AG04449 (cell line): ENCODE data around the gene TAF10.

Experiments used
- CTCF ChIA-PET: fragments of 350-600 bp; formaldehyde crosslinking; extraction: SDS; loops from one replicate; lab custom pipeline; 2021; ENCODE audit warnings: antibody characterized with exemption; lab: Yijun Ruan, JAX
- POLR2A ChIA-PET: fragments of 400-600, 350-600 bp; formaldehyde crosslinking; extraction: SDS; loops from one replicate; lab custom pipeline; 2020; ENCODE audit warnings: antibody characterized with exemption, inconsistent platforms; lab: Yijun Ruan, JAX
- DNase-seq: peaks from one replicate; pipeline ENCODE4 v3.0.0-alpha.2; 2010; ENCODE audit warnings: low read depth, low spot score
- H3K4me3 ChIP-seq: 2 replicates; pipeline ENCODE4 v1.5.1; 2011; ENCODE audit warnings: low read depth, mild to moderate bottlenecking, control low read depth, low read length
- TF ChIP-seq, protein P1 (sequence below): IDR thresholded peaks from one replicate; pipeline ENCODE4 v1.5.1; 2011; ENCODE audit warnings: mild to moderate bottlenecking, moderate library complexity, low read length, control low read depth, inconsistent platforms; ENCODE audit not compliant: insufficient read depth; ENCODE audit errors: missing control alignments

The TAF10 gene

DNA sequence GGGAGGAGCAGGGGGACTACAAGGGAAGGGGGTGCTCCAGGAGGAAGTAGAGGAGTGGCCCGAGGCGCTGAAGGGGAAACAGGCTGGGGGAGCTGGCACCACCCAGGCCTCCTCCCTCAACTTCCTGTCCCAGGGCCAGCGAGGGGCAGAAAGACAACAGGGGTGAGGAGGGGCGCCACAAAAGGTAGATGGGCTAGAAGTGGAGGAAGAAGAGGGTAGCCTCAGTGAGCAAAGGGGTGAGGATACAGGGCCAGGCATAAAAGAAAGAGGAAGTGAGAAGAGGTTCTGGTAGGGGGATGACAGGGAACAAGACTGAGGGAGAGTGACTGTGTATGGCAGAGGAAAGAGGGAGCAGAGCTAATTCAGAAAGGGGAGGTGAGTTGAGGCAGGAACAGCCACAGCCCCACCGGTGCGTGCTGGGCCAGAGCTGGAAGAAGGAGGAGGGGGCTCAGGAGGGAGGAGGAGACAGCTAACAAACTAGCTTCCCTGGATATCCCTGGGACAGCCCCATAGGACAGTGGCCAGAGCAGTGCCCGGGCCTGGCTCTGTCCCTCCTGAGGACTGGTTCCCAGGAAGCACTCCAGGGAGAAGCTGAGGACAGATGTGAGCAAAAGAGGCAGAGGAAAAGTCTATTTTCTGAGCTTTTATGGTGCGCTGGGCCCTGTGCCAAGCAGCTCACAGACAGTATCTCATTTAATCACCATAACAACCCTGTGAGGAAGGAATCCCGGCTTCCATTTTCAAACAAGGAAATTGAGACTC lies 35.1 kb upstream of the TAF10 start:
- POLR2A ChIA-PET: interaction anchor here (0.6 to 1.6 kb wide), 4 partner anchors 12 to 1000 kb away, joined by 3 to 7 read pairs (median 4); partner anchors contain the start of genes TAF10 and TPP1
- TF ChIP-seq, protein P1, sequence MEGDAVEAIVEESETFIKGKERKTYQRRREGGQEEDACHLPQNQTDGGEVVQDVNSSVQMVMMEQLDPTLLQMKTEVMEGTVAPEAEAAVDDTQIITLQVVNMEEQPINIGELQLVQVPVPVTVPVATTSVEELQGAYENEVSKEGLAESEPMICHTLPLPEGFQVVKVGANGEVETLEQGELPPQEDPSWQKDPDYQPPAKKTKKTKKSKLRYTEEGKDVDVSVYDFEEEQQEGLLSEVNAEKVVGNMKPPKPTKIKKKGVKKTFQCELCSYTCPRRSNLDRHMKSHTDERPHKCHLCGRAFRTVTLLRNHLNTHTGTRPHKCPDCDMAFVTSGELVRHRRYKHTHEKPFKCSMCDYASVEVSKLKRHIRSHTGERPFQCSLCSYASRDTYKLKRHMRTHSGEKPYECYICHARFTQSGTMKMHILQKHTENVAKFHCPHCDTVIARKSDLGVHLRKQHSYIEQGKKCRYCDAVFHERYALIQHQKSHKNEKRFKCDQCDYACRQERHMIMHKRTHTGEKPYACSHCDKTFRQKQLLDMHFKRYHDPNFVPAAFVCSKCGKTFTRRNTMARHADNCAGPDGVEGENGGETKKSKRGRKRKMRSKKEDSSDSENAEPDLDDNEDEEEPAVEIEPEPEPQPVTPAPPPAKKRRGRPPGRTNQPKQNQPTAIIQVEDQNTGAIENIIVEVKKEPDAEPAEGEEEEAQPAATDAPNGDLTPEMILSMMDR: no peak
- no peak overlapping the region; the same call in 1 of the 2 replicates for H3K4me3 ChIP-seq
- CTCF ChIA-PET: interaction anchor here (0.7 to 1.9 kb wide), 6 partner anchors 9 to 116 kb away, joined by 3 to 5 read pairs (median 4); partner anchors contain the start of gene DCHS1
- no peak for DNase-seq

DNA sequence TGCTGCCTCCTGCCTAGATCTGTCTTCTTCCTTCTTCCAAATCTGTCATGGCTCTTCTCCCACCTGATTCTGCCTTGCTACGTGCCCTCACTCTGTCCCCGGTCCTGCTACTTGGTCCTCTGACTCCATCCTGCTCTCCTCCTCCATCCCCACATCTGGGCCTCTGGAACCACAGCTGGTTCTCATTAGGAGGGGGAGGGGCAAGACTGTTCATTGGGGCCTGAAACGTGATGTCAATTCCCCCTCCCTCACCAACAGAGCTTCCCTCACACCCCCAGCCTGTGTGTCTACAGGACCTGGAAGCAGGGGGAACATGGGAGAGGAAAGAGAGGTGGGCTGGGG lies 34.5 kb upstream of the TAF10 start:
- peak overlapping the region; percentile 34 for H3K4me3 ChIP-seq
- TF ChIP-seq, protein P1: no peak
- CTCF ChIA-PET: interaction anchor here (0.7 to 1.9 kb wide), 6 partner anchors 8 to 115 kb away, joined by 3 to 5 read pairs (median 4); partner anchors contain the start of gene DCHS1
- POLR2A ChIA-PET: interaction anchor here (1.1 to 1.6 kb wide), 3 partner anchors 27 to 174 kb away, joined by 3 to 7 read pairs (median 4); partner anchors contain the start of genes TAF10 and TPP1
- no peak for DNase-seq

DNA sequence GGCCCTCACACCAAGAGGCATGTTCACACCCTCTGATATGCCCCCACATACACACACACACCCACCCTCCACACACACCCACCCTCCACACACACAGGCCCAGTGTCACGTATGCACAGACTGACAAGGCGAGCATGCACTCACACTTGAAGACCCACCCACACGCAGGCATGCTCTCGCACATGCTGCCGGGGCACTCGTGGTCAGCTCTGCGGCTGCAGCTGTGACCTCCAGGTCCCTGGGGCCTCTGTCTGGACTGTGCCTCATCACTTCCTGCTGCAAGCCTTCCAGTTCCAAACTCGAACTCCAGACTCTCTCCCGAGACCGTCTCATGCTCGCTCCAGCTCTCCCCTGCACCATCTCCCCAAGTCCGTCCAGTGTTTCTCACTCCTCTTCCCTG lies 34.1 kb upstream of the TAF10 start:
- H3K4me3 ChIP-seq: peak overlapping the region; percentile 34
- ChIA-PET POLR2A (interaction anchor here (1.1 to 1.6 kb wide), 2 partner anchors 27 to 173 kb away, joined by 3 to 7 read pairs; partner anchors contain the start of gene TPP1), CTCF (interaction anchor here (1.1 to 1.9 kb wide), 4 partner anchors 12 to 141 kb away, joined by 3 to 5 read pairs (median 3); no protein-coding TSS in a partner anchor)
- DNase-seq: no peak
- TF ChIP-seq, protein P1: no peak

DNA sequence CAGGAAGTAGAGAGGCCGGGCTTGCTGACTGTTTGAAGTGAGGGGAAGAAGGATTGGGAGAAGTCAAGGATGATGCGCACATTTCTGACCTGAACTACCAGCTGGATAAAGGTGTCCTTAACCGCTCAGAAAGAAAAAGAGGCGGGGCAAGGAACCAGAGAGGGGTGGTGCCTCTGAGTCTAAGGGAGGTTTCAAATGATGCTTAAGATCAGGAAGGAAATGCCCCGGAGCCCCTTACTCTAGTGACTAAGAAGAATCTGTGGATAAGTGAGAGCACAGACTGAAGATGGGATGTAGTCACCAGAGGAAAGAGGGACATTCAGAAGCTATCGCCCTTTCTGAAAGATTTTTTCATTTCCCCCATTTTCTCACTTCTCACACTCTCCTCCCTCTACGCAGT lies 30.9 kb upstream of the TAF10 start:
- TF ChIP-seq, protein P1: no peak
- no peak overlapping the region for H3K4me3 ChIP-seq
- no peak for DNase-seq
- CTCF ChIA-PET: interaction anchor here (1.3 kb wide), 1 partner anchor 24 kb away, joined by 3 read pairs; no protein-coding TSS in a partner anchor
- POLR2A ChIA-PET: no interaction called here

DNA sequence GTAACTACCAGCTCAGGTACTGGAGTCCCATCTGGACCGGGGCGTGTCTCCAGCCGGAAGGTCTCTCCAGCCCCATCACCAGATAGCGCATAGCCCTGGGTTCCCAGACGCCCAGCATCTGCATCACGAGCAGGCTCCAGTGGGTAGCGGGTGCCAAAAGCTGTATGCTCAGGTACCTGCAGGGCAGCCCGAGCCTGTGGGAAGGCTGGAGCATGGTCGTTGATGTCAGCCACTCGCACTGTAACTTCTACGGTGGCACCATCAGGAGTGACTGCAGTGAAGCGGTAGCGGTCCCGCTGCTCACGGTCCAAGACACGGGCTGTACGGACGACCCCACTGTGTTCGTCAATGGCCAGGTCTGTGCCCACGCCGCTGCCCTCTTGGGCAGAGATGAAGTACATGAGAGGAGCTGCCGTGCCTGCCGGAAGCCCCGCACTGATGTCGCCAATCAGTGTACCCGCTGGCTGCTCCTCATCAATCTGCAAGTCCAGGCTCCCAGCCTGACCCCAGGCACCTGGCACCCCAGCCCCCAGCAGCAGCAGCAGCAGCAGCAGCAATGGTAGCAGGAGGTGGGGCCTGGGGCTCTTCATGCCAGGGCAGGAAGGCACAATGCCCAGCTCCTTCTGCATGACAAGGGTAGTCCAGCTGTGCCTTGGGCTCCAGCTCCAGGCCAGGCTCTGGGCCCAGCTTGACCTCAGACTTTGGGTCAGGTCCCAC lies 29.1 kb upstream of the TAF10 start:
- no peak for DNase-seq
- no peak overlapping the region for H3K4me3 ChIP-seq
- POLR2A ChIA-PET: no interaction called here
- CTCF ChIA-PET: interaction anchor here (1.3 kb wide), 1 partner anchor 26 kb away, joined by 3 read pairs; no protein-coding TSS in a partner anchor
- TF ChIP-seq, protein P1: no peak
